Activated CD4-positive, alpha-beta T cell treated with anti-CD3 and anti-CD28 coated beads for 36 hours (primary cell): ENCODE measurements around the gene SLC25A28. TPM values are rescaled to one million over a fixed set of nuclear protein-coding genes. Genes with fewer than 3 reads are reported as not detected.
"Not testable (repeated sequence)": the region's sequence is repeated elsewhere in the genome, so short reads cannot be mapped to it uniquely, and the experiment has no call there.

Experiments used
- ATAC-seq: fragments of 200-7000 bp; cut with Tn5 transposase; one replicate; pipeline ENCODE4 v1.10.0; 2021; ENCODE audit warnings: mild to moderate bottlenecking, moderate library complexity
- CTCF ChIA-PET: fragments of 350-600 bp; sonication (Branson Sonifier 250); formaldehyde crosslinking; loops from one replicate; lab custom pipeline; 2021; ENCODE audit warnings: antibody characterized with exemption; lab: Charles Lee
- POLR2A ChIA-PET: fragments of 350-600 bp; sonication (Branson Sonifier 250); formaldehyde crosslinking; loops from one replicate; lab custom pipeline; 2021; ENCODE audit warnings: antibody characterized with exemption, inconsistent platforms; lab: Charles Lee
- DNase-seq: peaks from one replicate; pipeline ENCODE4 v3.0.0-alpha.2; 2020
- H3K27ac Mint-ChIP-seq: one replicate; pipeline ENCODE4 v1.8.0; 2021; ENCODE audit warnings: mixed read lengths
- H3K27me3 Mint-ChIP-seq: one replicate; pipeline ENCODE4 v1.8.0; 2021; ENCODE audit warnings: mixed read lengths
- H3K36me3 Mint-ChIP-seq: one replicate; pipeline ENCODE4 v1.8.0; 2021; ENCODE audit warnings: low read depth, mixed read lengths
- H3K4me1 Mint-ChIP-seq: one replicate; pipeline ENCODE4 v1.8.0; 2021; ENCODE audit warnings: mixed read lengths
- H3K4me3 Mint-ChIP-seq: one replicate; pipeline ENCODE4 v1.8.0; 2021; ENCODE audit warnings: mild to moderate bottlenecking, moderate library complexity, mixed read lengths
- H3K9me3 Mint-ChIP-seq: one replicate; pipeline ENCODE4 v1.8.0; 2021; ENCODE audit warnings: low read depth, mixed read lengths
- intact Hi-C, 2 experiments: fragments of 100-400 bp; cut with DNase I in 1 of 2; cut with micrococcal nuclease in 1 of 2; formaldehyde crosslinking; loops; one replicate each; pipeline versions ENCODE4 v1.14.2 to v1.15.1; 2022 to 2024; cut with DNase I, micrococcal nuclease
- total RNA-seq, 2 experiments: library from RNA; stranded (reverse); gene quantifications; one replicate each; pipeline ENCODE4 v1.2.3, GENCODE V29; 2021

SLC25A28 gene
- total RNA-seq, 2 experiments from 2014 or later, result 55.0 to 65.9 TPM

- H3K27me3 Mint-ChIP-seq, result peaks cover 8% of the 10 kb centered on the region
- intact Hi-C loops, result loop anchor here in 1 of 2 experiments (10.0 kb wide), 2 partner anchors 1184 to 1984 kb away; partner anchors contain the start of genes HPS1 and PI4K2A
- POLR2A ChIA-PET, result no interaction called here
- CTCF ChIA-PET, result interaction anchor here (0.7 to 1.0 kb wide), 2 partner anchors 31 to 397 kb away, joined by 3 read pairs; no protein-coding TSS in a partner anchor
- ATAC-seq, result no peak
- peaks cover 5% of the 10 kb centered on the region for H3K4me1 Mint-ChIP-seq
- no peak overlapping the region for H3K27ac Mint-ChIP-seq
- no peaks in the 10 kb centered on the region for H3K36me3 Mint-ChIP-seq
- DNase-seq, result no peak
- no peak overlapping the region for H3K4me3 Mint-ChIP-seq
- H3K9me3 Mint-ChIP-seq, result no peaks in the 10 kb centered on the region
Observed at GRCh38 chr10:99628923-99629624, 8.8 kb upstream of the SLC25A28 start.

- CTCF ChIA-PET, result interaction anchor here (0.8 to 1.0 kb wide), 3 partner anchors 30 to 190 kb away, joined by 3 read pairs; no protein-coding TSS in a partner anchor
- H3K4me3 Mint-ChIP-seq, H3K36me3 Mint-ChIP-seq, POLR2A ChIA-PET, ATAC-seq, H3K27ac Mint-ChIP-seq, H3K9me3 Mint-ChIP-seq, DNase-seq, H3K27me3 Mint-ChIP-seq: not testable (repeated sequence)
- peaks cover 12% of the 10 kb centered on the region for H3K4me1 Mint-ChIP-seq
- intact Hi-C loops, result loop anchor here in 1 of 2 experiments (10.0 kb wide), 2 partner anchors 1180 to 1980 kb away; partner anchors contain the start of genes HPS1 and PI4K2A
Observed at GRCh38 chr10:99625124-99625523, 4.9 kb upstream of the SLC25A28 start.

GRCh38 chr10:99623919-99624318, 3.7 kb upstream of the SLC25A28 start:
- Mint-ChIP-seq H3K27me3 (peaks cover 2% of the 10 kb centered on the region), H3K9me3 (no peaks in the 10 kb centered on the region), H3K36me3 (peaks cover 5% of the 10 kb centered on the region), H3K27ac (no peak overlapping the region), H3K4me3 (no peak overlapping the region), H3K4me1 (peaks cover 16% of the 10 kb centered on the region)
- DNase-seq (no peak), ATAC-seq (no peak)
- CTCF ChIA-PET, result interaction anchor here (4.1 kb wide), 1 partner anchor 12 kb away, joined by 15 read pairs; no protein-coding TSS in a partner anchor
- intact Hi-C loops, result loop anchor here in 1 of 2 experiments (5.0 to 10.0 kb wide), 3 partner anchors 383 to 1979 kb away; partner anchors contain the start of genes DNMBP, HPS1 and PI4K2A
- POLR2A ChIA-PET, result no interaction called here

- POLR2A ChIA-PET, result interaction anchor here (0.6 to 4.3 kb wide), 4 partner anchors 9 to 191 kb away, joined by 3 to 30 read pairs (median 5); partner anchors contain the start of genes ENTPD7 and GOT1
- ATAC-seq (no peak), DNase-seq (no peak)
- H3K4me1 Mint-ChIP-seq, result peaks cover 32% of the 10 kb centered on the region
- CTCF ChIA-PET, result interaction anchor here (0.7 to 4.1 kb wide), 6 partner anchors 10 to 110 kb away, joined by 3 to 15 read pairs (median 4); partner anchors contain the start of genes COX15, CUTC and ENTPD7
- H3K27me3 Mint-ChIP-seq, result no peaks in the 10 kb centered on the region
- no peaks in the 10 kb centered on the region for H3K9me3 Mint-ChIP-seq
- H3K27ac Mint-ChIP-seq, result peak overlapping the region; percentile 96
- intact Hi-C loops, result loop anchor here (2.0 to 10.0 kb wide), 6 partner anchors 89 to 1977 kb away; partner anchors contain the start of genes DNMBP (in 1 of the 2), HPS1 (in 1 of the 2) and PI4K2A (in 1 of the 2)
- peak overlapping the region; percentile 96 for H3K4me3 Mint-ChIP-seq
- H3K36me3 Mint-ChIP-seq, result peaks cover 18% of the 10 kb centered on the region
Observed at GRCh38 chr10:99621454-99622251, 1.4 kb upstream of the SLC25A28 start.

GRCh38 chr10:99620711-99621453, 643 bp upstream of the SLC25A28 start:
- Mint-ChIP-seq H3K4me1 (peaks cover 39% of the 10 kb centered on the region), H3K36me3 (peaks cover 20% of the 10 kb centered on the region), H3K9me3 (no peaks in the 10 kb centered on the region), H3K4me3 (peak overlapping the region; percentile 96), H3K27me3 (no peaks in the 10 kb centered on the region), H3K27ac (peak overlapping the region; percentile 96)
- intact Hi-C loops, result loop anchor here (1.0 to 10.0 kb wide), 10 partner anchors 38 to 1976 kb away; partner anchors contain the start of genes COX15 (in 2 of the 2), CUTC (in 2 of the 2), ENTPD7 (in 2 of the 2) and GOT1 (in 2 of the 2)
- peak; percentile 94 for DNase-seq
- peak; percentile 89 for ATAC-seq
- ChIA-PET CTCF (interaction anchor here (0.7 to 4.1 kb wide), 7 partner anchors 9 to 185 kb away, joined by 3 to 15 read pairs (median 3); partner anchors contain the start of genes COX15 and CUTC), POLR2A (interaction anchor here (0.6 to 4.3 kb wide), 7 partner anchors 8 to 191 kb away, joined by 3 to 30 read pairs (median 5); partner anchors contain the start of genes COX15, CUTC, ENTPD7 and GOT1)

GRCh38 chr10:99619090-99619800, 994 bp downstream of the SLC25A28 start:
- Mint-ChIP-seq H3K4me1 (peaks cover 49% of the 10 kb centered on the region), H3K27ac (peak overlapping the region; percentile 98)
- DNase-seq, result peak; percentile 24

GRCh38 chr10:99617696-99618095, 2.5 kb downstream of the SLC25A28 start:
- intact Hi-C loops, result no loop called here
- H3K27me3 Mint-ChIP-seq, result no peaks in the 10 kb centered on the region
- ChIA-PET POLR2A (interaction anchor here (0.7 to 1.2 kb wide), 2 partner anchors 39 to 253 kb away, joined by 3 read pairs; no protein-coding TSS in a partner anchor), CTCF (interaction anchor here (0.6 to 3.9 kb wide), 4 partner anchors 8 to 182 kb away, joined by 3 to 26 read pairs (median 4); partner anchors contain the start of gene ENTPD7)
- no peak for DNase-seq
- H3K36me3 Mint-ChIP-seq, result peaks cover 28% of the 10 kb centered on the region
- no peak for ATAC-seq
- peak overlapping the region; percentile 96 for H3K4me3 Mint-ChIP-seq
- H3K27ac Mint-ChIP-seq, result peak overlapping the region; percentile 72
- H3K4me1 Mint-ChIP-seq, result peaks cover 52% of the 10 kb centered on the region
- H3K9me3 Mint-ChIP-seq, result no peaks in the 10 kb centered on the region

More at GRCh38 chr10:99619090-99619800, 994 bp downstream of the SLC25A28 start:
- Mint-ChIP-seq H3K9me3 (no peaks in the 10 kb centered on the region), H3K4me3 (peak overlapping the region; percentile 96), H3K27me3 (no peaks in the 10 kb centered on the region), H3K36me3 (peaks cover 27% of the 10 kb centered on the region)
- ChIA-PET CTCF (interaction anchor here (0.7 to 2.5 kb wide), 7 partner anchors 10 to 1591 kb away, joined by 3 to 10 read pairs (median 3); no protein-coding TSS in a partner anchor), POLR2A (interaction anchor here (0.5 to 4.3 kb wide), 5 partner anchors 40 to 189 kb away, joined by 3 to 30 read pairs (median 5); partner anchors contain the start of genes COX15, CUTC, ENTPD7 and GOT1)
- ATAC-seq, result no peak
- intact Hi-C loops, result no loop called here

- ChIA-PET CTCF (interaction anchor here (0.7 to 3.9 kb wide), 6 partner anchors 10 to 224 kb away, joined by 3 to 26 read pairs (median 4); no protein-coding TSS in a partner anchor), POLR2A (interaction anchor here (1.2 to 1.3 kb wide), 2 partner anchors 43 to 185 kb away, joined by 7 read pairs; partner anchors contain the start of genes ENTPD7 and GOT1)
- H3K4me3 Mint-ChIP-seq, result peak overlapping the region; percentile 34
- ATAC-seq, result peak; percentile 3
- H3K9me3 Mint-ChIP-seq, result no peaks in the 10 kb centered on the region
- no peaks in the 10 kb centered on the region for H3K27me3 Mint-ChIP-seq
- H3K36me3 Mint-ChIP-seq, result peaks cover 46% of the 10 kb centered on the region
- intact Hi-C loops, result no loop called here
- peak overlapping the region; percentile 79 for H3K27ac Mint-ChIP-seq
- H3K4me1 Mint-ChIP-seq, result peaks cover 55% of the 10 kb centered on the region
- DNase-seq, result no peak
Observed at GRCh38 chr10:99615426-99615825, 4.8 kb downstream of the SLC25A28 start.

- DNase-seq, result peak; percentile 28
- no peaks in the 10 kb centered on the region for H3K9me3 Mint-ChIP-seq
Observed at GRCh38 chr10:99612167-99612831, 7.9 kb downstream of the SLC25A28 start.

More at GRCh38 chr10:99612167-99612831, 7.9 kb downstream of the SLC25A28 start:
- CTCF ChIA-PET, result interaction anchor here (0.5 to 2.7 kb wide), 28 partner anchors 10 to 1839 kb away, joined by 3 to 37 read pairs (median 3); partner anchors contain the start of gene SLC25A28
- intact Hi-C loops, result loop anchor here (1.0 to 2.0 kb wide), 4 partner anchors 52 to 220 kb away; no protein-coding TSS in a partner anchor
- Mint-ChIP-seq H3K36me3 (peaks cover 31% of the 10 kb centered on the region), H3K4me3 (no peak overlapping the region), H3K27ac (peak overlapping the region; percentile 30), H3K4me1 (peaks cover 37% of the 10 kb centered on the region), H3K27me3 (no peaks in the 10 kb centered on the region)
- POLR2A ChIA-PET, result interaction anchor here (1.0 kb wide), 1 partner anchor 10 kb away, joined by 3 read pairs; no protein-coding TSS in a partner anchor
- peak; percentile 31 for ATAC-seq
